Left forelimb (tissue), 1 donor: ENCODE measurements around the gene EARS2.
"Not testable (repeated sequence)": the region's sequence is repeated elsewhere in the genome, so short reads cannot be mapped to it uniquely, and the experiment has no call there.

Experiments used
- DNase-seq: peaks from one replicate; pipeline ENCODE4 v3.0.0-alpha.2; 2018; ENCODE audit warnings: low spot score

The EARS2 gene

GRCh38 chr16:23567602-23568001 is 10.5 kb upstream of the EARS2 start:
- no peak for DNase-seq

GRCh38 chr16:23566724-23567123 is 9.6 kb upstream of the EARS2 start:
- no peak for DNase-seq

- DNase-seq, result no peak
Measured at GRCh38 chr16:23564575-23565363, 7.6 kb upstream of the EARS2 start.

- DNase-seq, result no peak
Measured at GRCh38 chr16:23563186-23563585, 6.0 kb upstream of the EARS2 start.

- no peak for DNase-seq
Measured at GRCh38 chr16:23562505-23562904, 5.4 kb upstream of the EARS2 start.

GRCh38 chr16:23561586-23561985 is 4.4 kb upstream of the EARS2 start:
- DNase-seq, result no peak

- DNase-seq, result no peak
Measured at GRCh38 chr16:23557779-23558702, 891 bp upstream of the EARS2 start.

GRCh38 chr16:23554536-23554935 is 2.6 kb downstream of the EARS2 start:
- DNase-seq, result no peak

GRCh38 chr16:23552161-23552560 is 5.0 kb downstream of the EARS2 start:
- no peak for DNase-seq

GRCh38 chr16:23549938-23550337 is 7.2 kb downstream of the EARS2 start:
- DNase-seq, result no peak

GRCh38 chr16:23544436-23544835 is 12.7 kb downstream of the EARS2 start:
- DNase-seq, result no peak

- DNase-seq, result not testable (repeated sequence)
Measured at GRCh38 chr16:23540817-23541178, 16.4 kb downstream of the EARS2 start.

GRCh38 chr16:23539984-23540816 is 16.9 kb downstream of the EARS2 start:
- DNase-seq, result no peak

- no peak for DNase-seq
Measured at GRCh38 chr16:23538919-23539278, 18.3 kb downstream of the EARS2 start.

GRCh38 chr16:23537390-23537789 is 19.8 kb downstream of the EARS2 start:
- no peak for DNase-seq

- no peak for DNase-seq
Measured at GRCh38 chr16:23535901-23536300, 21.2 kb downstream of the EARS2 start.

- DNase-seq, result no peak
Measured at GRCh38 chr16:23534868-23535860, 22.0 kb downstream of the EARS2 start.

- no peak for DNase-seq
Measured at GRCh38 chr16:23532448-23532847, 24.7 kb downstream of the EARS2 start.

GRCh38 chr16:23530062-23530461 is 27.1 kb downstream of the EARS2 start:
- no peak for DNase-seq

GRCh38 chr16:23528644-23529310 is 28.4 kb downstream of the EARS2 start:
- DNase-seq, result no peak
